A549 (cell line): ENCODE measurements around the gene GABRD. TPM values are rescaled to one million over a fixed set of nuclear protein-coding genes. Genes with fewer than 3 reads are reported as not detected.

Experiments
- CEBPB ChIP-seq, 2 experiments: fragments of >200 bp in 1 of 2; sonication (Bioruptor Twin) in 1 of 2; formaldehyde crosslinking in 1 of 2; IDR thresholded peaks; 2 replicates each; pipeline ENCODE4 v1.6.1; 2012 to 2016
- polyA plus RNA-seq, 4 experiments: library from polyadenylated mRNA; depleted of rRNA in 3 of 4; stranded (reverse); fragments of >200 nt; fragmentation: RNase III in 1 of 4; extraction: RNeasy Plus Mini Kit Qiagen cat#74134 plus additional on column Dnase treatment in 1 of 4; gene quantifications; 2 replicates in 3 of 4; 3 replicates in 1 of 4; pipeline ENCODE4 v1.2.3, GENCODE V29; 2011 to 2017
- TF ChIP-seq, protein P1 (sequence below): fragments of 250-450 bp; sonication (Bioruptor Pico); IDR thresholded peaks from 2 replicates; pipeline ENCODE4 v1.5.0; 2020; ENCODE audit warnings: low read depth, mild to moderate bottlenecking, moderate library complexity

GABRD gene
- polyA plus RNA-seq, 2 of the 4 experiments (the other 2 are of a cell fraction) = 0.12 to 0.52 TPM

DNA sequence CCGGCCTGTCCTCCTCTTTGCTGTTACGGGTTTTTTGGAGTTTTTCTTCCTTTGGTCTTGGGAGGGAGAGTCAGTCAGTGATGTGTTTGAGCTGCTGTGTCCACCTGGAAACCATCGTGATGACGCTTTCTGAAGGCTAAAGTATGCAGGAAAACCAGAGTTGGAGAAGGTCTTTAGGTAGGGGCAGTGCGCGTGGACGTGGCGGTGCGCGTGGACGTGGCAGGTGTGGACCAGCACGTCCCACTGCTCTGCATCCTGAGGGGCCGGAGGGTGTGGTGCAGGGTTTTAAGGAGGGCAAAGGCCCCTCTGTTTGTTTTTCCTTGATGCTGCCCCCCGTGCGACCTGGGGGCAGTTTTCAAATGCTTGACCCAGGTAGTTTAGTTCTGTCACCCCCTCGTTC is 61.0 kb downstream of the GABRD start (continued):
- TF ChIP-seq, protein P1, sequence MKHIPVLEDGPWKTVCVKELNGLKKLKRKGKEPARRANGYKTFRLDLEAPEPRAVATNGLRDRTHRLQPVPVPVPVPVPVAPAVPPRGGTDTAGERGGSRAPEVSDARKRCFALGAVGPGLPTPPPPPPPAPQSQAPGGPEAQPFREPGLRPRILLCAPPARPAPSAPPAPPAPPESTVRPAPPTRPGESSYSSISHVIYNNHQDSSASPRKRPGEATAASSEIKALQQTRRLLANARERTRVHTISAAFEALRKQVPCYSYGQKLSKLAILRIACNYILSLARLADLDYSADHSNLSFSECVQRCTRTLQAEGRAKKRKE (CRISPR knock-in tag) = no peak
- TF ChIP-seq CEBPB (IDR thresholded peaks at IDR 0.05) = no peak

Other genes with a start within 250 kb of the GABRD start
- gene NADK, start 240.9 kb upstream of the GABRD start, polyA plus RNA-seq (2011; rRNA removed) = 32.9 and 35.8 TPM in 2 replicates
- 37.1 to 40.0 TPM (median 38.4 TPM) in 3 replicates for gene NADK, start 240.9 kb upstream of the GABRD start, polyA plus RNA-seq (2017; fragmentation: RNase III; extraction: RNeasy Plus Mini Kit Qiagen cat#74134 plus additional on column Dnase treatment)
- gene GNB1, start 128.3 kb upstream of the GABRD start, polyA plus RNA-seq (2011; rRNA removed) = 270 and 294 TPM in 2 replicates
- gene GNB1, start 128.3 kb upstream of the GABRD start, polyA plus RNA-seq (2017; fragmentation: RNase III; extraction: RNeasy Plus Mini Kit Qiagen cat#74134 plus additional on column Dnase treatment) = 158 to 160 TPM (median 159 TPM) in 3 replicates
- 0.29 and 0.49 TPM in 2 replicates for gene CALML6, start 104.1 kb upstream of the GABRD start, polyA plus RNA-seq (2011; rRNA removed)
- 0.35 to 0.55 TPM (median 0.49 TPM) in 3 replicates for gene CALML6, start 104.1 kb upstream of the GABRD start, polyA plus RNA-seq (2017; fragmentation: RNase III; extraction: RNeasy Plus Mini Kit Qiagen cat#74134 plus additional on column Dnase treatment)
- gene TMEM52, start 100.1 kb upstream of the GABRD start, polyA plus RNA-seq (2011; rRNA removed) = 0.41 and 0.52 TPM in 2 replicates
- gene TMEM52, start 100.1 kb upstream of the GABRD start, polyA plus RNA-seq (2017; fragmentation: RNase III; extraction: RNeasy Plus Mini Kit Qiagen cat#74134 plus additional on column Dnase treatment) = 0.36 to 0.38 TPM (median 0.37 TPM) in 3 replicates
- gene CFAP74, start 15.6 kb upstream of the GABRD start, polyA plus RNA-seq (2011; rRNA removed) = 0.04 and 0.13 TPM in 2 replicates
- 0.03 to 0.05 TPM in 2 of 3 replicates, not detected in the other for gene CFAP74, start 15.6 kb upstream of the GABRD start, polyA plus RNA-seq (2017; fragmentation: RNase III; extraction: RNeasy Plus Mini Kit Qiagen cat#74134 plus additional on column Dnase treatment)
- 7.3 and 9.8 TPM in 2 replicates for gene PRKCZ, start 31.1 kb downstream of the GABRD start, polyA plus RNA-seq (2011; rRNA removed)
- gene PRKCZ, start 31.1 kb downstream of the GABRD start, polyA plus RNA-seq (2017; fragmentation: RNase III; extraction: RNeasy Plus Mini Kit Qiagen cat#74134 plus additional on column Dnase treatment) = 7.8 to 9.9 TPM (median 9.5 TPM) in 3 replicates
- gene FAAP20, start 175.4 kb downstream of the GABRD start, polyA plus RNA-seq (2011; rRNA removed) = 4.4 and 5.1 TPM in 2 replicates
- gene FAAP20, start 175.4 kb downstream of the GABRD start, polyA plus RNA-seq (2017; fragmentation: RNase III; extraction: RNeasy Plus Mini Kit Qiagen cat#74134 plus additional on column Dnase treatment) = 21.7 to 26.0 TPM (median 23.1 TPM) in 3 replicates
- gene SKI, start 209.0 kb downstream of the GABRD start, polyA plus RNA-seq (2011; rRNA removed) = 2.8 and 4.3 TPM in 2 replicates
- gene SKI, start 209.0 kb downstream of the GABRD start, polyA plus RNA-seq (2017; fragmentation: RNase III; extraction: RNeasy Plus Mini Kit Qiagen cat#74134 plus additional on column Dnase treatment) = 11.5 to 12.0 TPM (median 11.5 TPM) in 3 replicates